Measurements from ENCODE around the gene GOLM1.

GOLM1 gene

GRCh38 chr9:85981369-85981768, 118.0 kb downstream of the GOLM1 start:
- DNase-seq (ENCODE audit: low read depth): no peak

DNA sequence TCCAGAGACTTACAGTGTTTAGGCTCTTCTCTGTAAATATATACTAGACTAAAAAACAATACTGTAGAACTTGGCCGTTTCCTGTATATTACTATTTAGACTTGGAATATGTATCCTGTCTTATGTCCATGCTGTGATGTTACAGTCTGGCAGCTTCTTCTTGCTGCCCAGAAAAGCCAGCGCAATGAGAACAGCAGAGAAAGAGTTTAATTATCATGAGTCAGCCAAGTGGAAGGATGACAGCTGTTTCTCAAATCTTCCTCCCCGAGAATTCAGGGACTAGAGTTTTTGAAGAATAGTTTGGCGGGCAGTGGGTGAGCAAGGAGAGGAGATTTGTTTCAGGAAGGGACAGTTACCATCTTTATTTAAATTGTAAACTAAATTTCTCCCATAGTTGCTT, 120.9 kb downstream of the GOLM1 start:
- DNase-seq (ENCODE audit: low read depth): no peak
